Esophagus muscularis mucosa (tissue), 4 donors: ENCODE data around the gene IFNL1. TPM values are rescaled to one million over a fixed set of nuclear protein-coding genes. Genes with fewer than 3 reads are reported as not detected.
"Not testable (repeated sequence)": the region's sequence is repeated elsewhere in the genome, so short reads cannot be mapped to it uniquely, and the experiment has no call there.

Experiments
- DNase-seq: peaks from one replicate; pipeline ENCODE4 v3.0.0-alpha.2; 2017; ENCODE audit errors: extremely low spot score
- H3K27ac ChIP-seq, 4 donors: fragments of 200-600 bp; sonication (generic); replicated peaks in 1 of 4; 1 replicate in 3 of 4; 2 replicates in 1 of 4; pipeline ENCODE4 v1.5.1; 2016 to 2019; ENCODE audit warnings: mild to moderate bottlenecking in 1 of 4
- H3K27me3 ChIP-seq, 4 donors: fragments of 200-600 bp; sonication (generic); one replicate each; pipeline versions ENCODE4 v1.5.1 to v1.6.0; 2016 to 2019
- H3K36me3 ChIP-seq, 4 donors: fragments of 200-600 bp; sonication (generic); one replicate each; pipeline ENCODE4 v1.5.1; 2016 to 2019
- H3K4me1 ChIP-seq, 4 donors: fragments of 200-600 bp; sonication (generic); one replicate each; pipeline ENCODE4 v1.5.1; 2016 to 2019
- H3K4me3 ChIP-seq, 4 donors: fragments of 200-600 bp; sonication (generic); 1 replicate in 2 of 4; 2 replicates in 2 of 4; pipeline ENCODE4 v1.5.1; 2016 to 2019; ENCODE audit warnings: mild to moderate bottlenecking in 4 of 4, moderate library complexity in 1 of 4
- H3K9me3 ChIP-seq, 4 donors: fragments of 200-600 bp; sonication (generic); 1 replicate in 3 of 4; 2 replicates in 1 of 4; pipeline ENCODE4 v1.5.1; 2016 to 2019
- EP300 ChIP-seq: sonication (generic); formaldehyde crosslinking; IDR thresholded peaks from one replicate; pipeline ENCODE4 v1.6.1; 2017; ENCODE audit warnings: antibody characterized with exemption
- POLR2A ChIP-seq: fragments of 450-650 bp; IDR thresholded peaks from one replicate; pipeline ENCODE4 v1.6.1; 2017; ENCODE audit warnings: antibody characterized with exemption, moderate library complexity, mild to moderate bottlenecking, low read depth
- POLR2AphosphoS5 ChIP-seq, 2 donors: sonication (generic); formaldehyde crosslinking; IDR thresholded peaks; one replicate each; pipeline ENCODE4 v1.6.1; 2017; ENCODE audit warnings: antibody characterized with exemption in 2 of 2
- WGBS: methylation state at CpG from one replicate; pipeline ENCODE4 v1.1.5; 2018; 5-methylcytosine and 5-hydroxymethylcytosine counted together
- intact Hi-C: fragments of 100-400 bp; cut with DNase I; formaldehyde crosslinking; loops from one replicate; pipeline ENCODE4 v1.15.1; 2023
- total RNA-seq, 4 donors: library from RNA; depleted of rRNA; stranded (reverse); fragments of >200 nt; gene quantifications; one replicate each; pipeline versions ENCODE4 v1.1.0 to v1.2.1, GENCODE V29; 2016
- TF ChIP-seq, protein P1 (sequence below), 3 experiments: fragments of 200-600 bp in 2 of 3; fragments of 450-650 bp in 1 of 3; sonication (generic) in 2 of 3; IDR thresholded peaks; one replicate each; pipeline ENCODE4 v1.5.1; 2017 to 2019; ENCODE audit warnings: antibody characterized with exemption in 3 of 3, mild to moderate bottlenecking in 2 of 3, moderate library complexity in 1 of 3

Gene IFNL1
- total RNA-seq, 4 donors from 2014 or later, result not detected

GRCh38 chr19:39270036-39270871 is 26.0 kb upstream of the IFNL1 start:
- Histone ChIP-seq H3K9me3 (no peaks in the 10 kb centered on the region), H3K27ac (no peak overlapping the region), H3K4me3 (no peak overlapping the region), H3K36me3 (no peaks in the 10 kb centered on the region), H3K4me1 (peaks cover 1 to 4% (median 3%) of the 10 kb centered on the region in 4 donors), H3K27me3 (peaks cover 0 to 19% (median 1%) of the 10 kb centered on the region in 4 donors)
- intact Hi-C loops, result no loop called here
- WGBS, result 59% methylated on average over 9 of the region's 9 CpGs
- TF ChIP-seq POLR2AphosphoS5 (IDR thresholded peaks at IDR 0.05) (no peak), POLR2A (no peak), EP300 (no peak)
- TF ChIP-seq, protein P1, sequence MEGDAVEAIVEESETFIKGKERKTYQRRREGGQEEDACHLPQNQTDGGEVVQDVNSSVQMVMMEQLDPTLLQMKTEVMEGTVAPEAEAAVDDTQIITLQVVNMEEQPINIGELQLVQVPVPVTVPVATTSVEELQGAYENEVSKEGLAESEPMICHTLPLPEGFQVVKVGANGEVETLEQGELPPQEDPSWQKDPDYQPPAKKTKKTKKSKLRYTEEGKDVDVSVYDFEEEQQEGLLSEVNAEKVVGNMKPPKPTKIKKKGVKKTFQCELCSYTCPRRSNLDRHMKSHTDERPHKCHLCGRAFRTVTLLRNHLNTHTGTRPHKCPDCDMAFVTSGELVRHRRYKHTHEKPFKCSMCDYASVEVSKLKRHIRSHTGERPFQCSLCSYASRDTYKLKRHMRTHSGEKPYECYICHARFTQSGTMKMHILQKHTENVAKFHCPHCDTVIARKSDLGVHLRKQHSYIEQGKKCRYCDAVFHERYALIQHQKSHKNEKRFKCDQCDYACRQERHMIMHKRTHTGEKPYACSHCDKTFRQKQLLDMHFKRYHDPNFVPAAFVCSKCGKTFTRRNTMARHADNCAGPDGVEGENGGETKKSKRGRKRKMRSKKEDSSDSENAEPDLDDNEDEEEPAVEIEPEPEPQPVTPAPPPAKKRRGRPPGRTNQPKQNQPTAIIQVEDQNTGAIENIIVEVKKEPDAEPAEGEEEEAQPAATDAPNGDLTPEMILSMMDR (IDR thresholded peaks at IDR 0.05), result no peak
- no peak for DNase-seq

DNA sequence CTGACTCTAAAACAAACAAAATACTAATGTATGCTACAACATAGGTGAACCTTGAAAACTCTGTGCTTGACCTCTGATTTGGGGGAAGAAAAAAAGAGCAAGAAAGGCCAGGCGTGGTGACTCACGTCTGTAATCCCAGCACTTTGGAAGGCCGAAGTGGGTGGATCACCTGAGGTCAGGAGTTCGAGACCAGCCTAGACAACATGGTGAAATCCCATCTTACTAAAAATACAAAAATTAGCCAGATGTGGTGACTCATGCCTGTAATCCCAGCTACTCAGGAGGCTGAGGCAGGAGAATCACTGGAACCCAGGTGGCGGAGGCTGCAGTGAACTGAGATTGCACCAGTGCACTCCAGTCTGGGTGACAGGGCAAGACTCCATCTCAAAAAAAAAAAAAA is 22.3 kb upstream of the IFNL1 start:
- H3K9me3 ChIP-seq, H3K4me3 ChIP-seq, H3K36me3 ChIP-seq, H3K4me1 ChIP-seq, intact Hi-C loops, DNase-seq, H3K27ac ChIP-seq: not testable (repeated sequence)
- H3K27me3 ChIP-seq, result peaks cover 0 to 17% (median 0%) of the 10 kb centered on the region in 4 donors
- 83% methylated on average over 5 of the region's 5 CpGs for WGBS

- WGBS, result 84% methylated on average over 5 of the region's 5 CpGs
- H3K4me1 ChIP-seq, result no peaks in the 10 kb centered on the region
Measured at GRCh38 chr19:39275578-39275977, 20.6 kb upstream of the IFNL1 start.

DNA sequence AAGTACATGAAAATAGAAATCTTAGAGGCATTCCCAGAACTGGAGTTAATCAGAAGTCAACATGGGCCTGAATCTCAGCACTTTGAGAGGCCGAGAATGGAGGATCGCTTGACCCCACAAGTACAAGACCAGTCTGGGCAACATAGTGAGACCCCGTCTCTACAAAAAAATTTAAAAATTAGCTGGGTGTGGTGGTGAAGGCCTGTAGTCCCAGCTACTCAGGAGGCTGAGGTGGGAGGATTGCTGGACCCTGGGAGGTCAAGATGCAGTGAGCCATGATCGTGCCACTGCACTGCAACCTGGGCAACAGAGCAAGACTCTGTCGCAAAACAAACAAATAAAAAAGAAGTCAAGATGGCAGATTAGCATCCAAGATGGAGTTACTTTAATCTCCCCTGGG is 19.5 kb upstream of the IFNL1 start:
- no peak overlapping the region for H3K27ac ChIP-seq
- peaks cover 0 to 17% (median 0%) of the 10 kb centered on the region in 4 donors for H3K27me3 ChIP-seq
- 95% methylated on average over 5 of the region's 5 CpGs for WGBS
- H3K36me3 ChIP-seq, result no peaks in the 10 kb centered on the region
- H3K9me3 ChIP-seq, result peaks cover 0 to 1% (median under 1%) of the 10 kb centered on the region in 4 donors
- no peak for DNase-seq
- TF ChIP-seq, protein P1 (IDR thresholded peaks at IDR 0.05), result no peak
- no peak for TF ChIP-seq POLR2AphosphoS5 (IDR thresholded peaks at IDR 0.05)
- TF ChIP-seq POLR2A, result no peak
- no peak for TF ChIP-seq EP300
- no peak overlapping the region for H3K4me3 ChIP-seq
- H3K4me1 ChIP-seq, result no peaks in the 10 kb centered on the region
- intact Hi-C loops, result no loop called here

More at GRCh38 chr19:39275578-39275977, 20.6 kb upstream of the IFNL1 start:
- no peak for TF ChIP-seq POLR2A
- DNase-seq, result no peak
- Histone ChIP-seq H3K27me3 (peaks cover 0 to 17% (median 0%) of the 10 kb centered on the region in 4 donors), H3K36me3 (no peaks in the 10 kb centered on the region), H3K27ac (no peak overlapping the region), H3K4me3 (no peak overlapping the region), H3K9me3 (no peaks in the 10 kb centered on the region)
- intact Hi-C loops, result no loop called here

- Histone ChIP-seq H3K36me3 (no peaks in the 10 kb centered on the region), H3K27me3 (peaks cover 0 to 17% (median 0%) of the 10 kb centered on the region in 4 donors), H3K4me1 (no peaks in the 10 kb centered on the region), H3K4me3 (no peak overlapping the region), H3K9me3 (peaks cover 0 to 10% (median 5%) of the 10 kb centered on the region in 4 donors), H3K27ac (no peak overlapping the region)
- intact Hi-C loops, result no loop called here
- 80% methylated on average over 7 of the region's 7 CpGs for WGBS
- DNase-seq, result no peak
- TF ChIP-seq POLR2AphosphoS5 (IDR thresholded peaks at IDR 0.05), result no peak
- TF ChIP-seq, protein P1 (IDR thresholded peaks at IDR 0.05), result no peak
- TF ChIP-seq EP300, result no peak
- no peak for TF ChIP-seq POLR2A
Measured at GRCh38 chr19:39277598-39277997, 18.6 kb upstream of the IFNL1 start.
